Eye (tissue), 1 donor: ENCODE data around the gene UGCG.
"Not testable (repeated sequence)": the region's sequence is repeated elsewhere in the genome, so short reads cannot be mapped to it uniquely, and the experiment has no call there.

Experiments used
- DNase-seq: peaks from one replicate; pipeline ENCODE4 v3.0.0-alpha.2; 2015

The UGCG gene

DNA sequence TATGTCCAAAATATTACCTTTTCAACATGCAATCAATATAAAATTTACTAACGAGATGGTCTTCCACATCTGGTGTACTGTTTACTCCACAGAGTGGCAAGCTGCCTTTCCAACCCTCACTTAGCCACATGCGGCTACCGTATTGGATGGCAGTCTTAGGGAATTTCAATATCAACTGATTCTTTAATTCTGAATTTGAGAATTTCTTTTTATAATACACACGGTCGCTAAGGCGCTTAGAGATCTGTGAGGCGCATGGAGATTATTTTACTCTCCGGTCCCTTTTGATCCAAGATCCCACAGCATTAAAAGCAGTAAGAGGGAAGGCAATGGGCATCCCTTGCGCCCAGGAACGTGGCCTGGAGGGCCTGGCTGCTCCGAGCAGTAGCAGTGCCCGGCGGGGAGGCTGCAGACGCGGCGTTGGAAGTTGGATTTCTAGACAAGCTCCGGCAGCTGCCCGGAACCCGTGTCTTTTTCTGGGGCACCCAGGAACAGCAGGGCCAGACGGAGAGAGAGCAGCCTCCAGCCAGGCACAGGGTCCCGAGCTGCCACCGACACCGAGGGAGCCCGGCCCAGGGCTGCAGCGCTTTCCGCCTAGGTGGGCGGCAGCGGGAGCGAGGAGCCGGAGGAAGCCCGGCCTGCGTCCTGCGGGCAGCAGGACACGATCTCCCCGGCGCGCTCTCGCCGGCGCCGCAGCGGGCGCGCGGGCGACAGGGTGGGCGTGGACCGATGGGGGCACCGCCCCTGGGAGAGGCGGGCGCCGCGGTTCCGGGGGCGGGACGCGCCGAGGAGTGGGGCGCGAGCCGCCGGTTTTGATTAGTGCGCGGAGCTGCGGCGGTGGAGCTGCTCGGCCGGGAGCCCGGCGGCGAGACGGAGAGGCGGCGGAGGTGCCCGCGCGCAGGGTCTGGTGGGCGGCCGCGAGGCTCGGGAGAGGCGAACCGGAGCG lies at the start of gene UGCG:
TSS of gene UGCG (plus strand) at position 819 of the 946 bp plus-strand sequence. CDS start 402 bp downstream, outside the sequence.
- peak; percentile 96 for DNase-seq

DNA sequence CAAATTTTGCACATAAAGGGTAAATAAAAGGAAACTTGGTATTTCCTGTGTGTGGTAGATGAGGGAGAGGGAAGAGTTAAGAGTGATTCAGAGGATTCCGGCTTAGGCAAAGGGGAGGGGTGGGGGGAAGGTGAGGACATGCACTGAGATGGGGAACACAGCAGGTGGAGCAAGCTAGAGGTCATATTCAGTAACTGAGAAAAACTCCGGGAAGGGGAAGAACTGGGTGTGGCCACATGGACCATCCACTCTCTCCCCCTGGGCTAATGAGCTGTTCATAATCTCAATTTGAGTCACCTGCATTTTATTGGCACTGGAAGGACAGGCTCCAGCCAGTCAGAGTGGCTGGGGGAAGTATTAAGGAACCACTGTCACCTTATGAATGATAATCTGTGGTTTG lies 45.1 kb upstream of the UGCG start:
- no peak for DNase-seq

DNA sequence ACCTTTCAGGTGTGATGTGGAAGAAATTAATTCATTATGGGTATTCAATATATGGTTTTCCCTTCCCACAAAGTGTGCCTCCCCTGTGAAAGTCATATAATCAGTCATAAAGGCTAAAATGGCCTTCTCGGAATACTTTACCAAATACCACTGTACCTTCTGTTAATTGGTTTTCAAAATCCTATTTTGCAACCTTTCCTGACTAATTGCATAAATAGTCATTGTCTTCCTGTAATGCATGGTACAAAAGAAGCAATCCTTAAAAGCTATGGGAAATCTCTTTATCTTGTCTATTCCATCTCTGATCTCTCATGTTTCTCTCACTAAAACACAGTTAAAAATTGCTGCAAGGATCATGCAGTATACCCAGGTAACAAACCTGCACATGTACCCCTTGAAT lies 44.3 kb upstream of the UGCG start:
- no peak for DNase-seq

DNA sequence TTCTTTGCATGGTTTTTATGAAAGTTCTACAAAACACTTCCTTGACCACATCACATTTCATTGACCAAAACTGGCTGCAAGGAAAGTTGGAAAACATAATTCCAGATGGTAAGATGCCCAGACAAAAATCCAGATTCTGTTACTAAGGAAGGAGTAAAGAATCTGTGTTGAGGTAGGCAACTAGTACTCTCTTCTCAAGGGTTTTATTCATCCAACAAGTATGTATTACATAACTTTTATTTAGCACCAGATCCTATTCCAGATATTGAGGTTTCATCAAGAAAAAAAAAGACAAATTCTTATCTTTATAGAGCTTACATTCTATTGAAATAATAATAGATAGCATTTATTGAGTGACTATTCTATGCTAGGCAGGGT lies 43.2 kb upstream of the UGCG start:
- DNase-seq: no peak

DNA sequence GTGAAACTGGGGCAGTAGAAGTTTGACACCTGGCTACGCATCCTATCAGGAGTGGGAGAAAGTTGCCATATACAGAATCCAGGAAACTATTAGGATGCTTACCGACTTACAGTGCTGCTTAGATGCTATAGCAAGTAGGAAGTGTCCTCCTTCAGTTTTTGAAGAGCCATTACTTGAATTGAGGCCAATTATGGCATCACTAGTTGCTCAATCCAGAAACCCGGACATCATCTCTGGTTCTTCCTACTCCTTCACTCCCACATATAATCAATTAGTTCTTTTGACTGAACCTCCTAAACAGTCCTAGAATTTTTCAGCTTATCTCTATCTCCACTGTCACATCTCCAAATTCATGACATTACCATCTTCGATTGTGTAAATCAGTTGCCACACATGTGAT lies 41.8 kb upstream of the UGCG start:
- no peak for DNase-seq

DNA sequence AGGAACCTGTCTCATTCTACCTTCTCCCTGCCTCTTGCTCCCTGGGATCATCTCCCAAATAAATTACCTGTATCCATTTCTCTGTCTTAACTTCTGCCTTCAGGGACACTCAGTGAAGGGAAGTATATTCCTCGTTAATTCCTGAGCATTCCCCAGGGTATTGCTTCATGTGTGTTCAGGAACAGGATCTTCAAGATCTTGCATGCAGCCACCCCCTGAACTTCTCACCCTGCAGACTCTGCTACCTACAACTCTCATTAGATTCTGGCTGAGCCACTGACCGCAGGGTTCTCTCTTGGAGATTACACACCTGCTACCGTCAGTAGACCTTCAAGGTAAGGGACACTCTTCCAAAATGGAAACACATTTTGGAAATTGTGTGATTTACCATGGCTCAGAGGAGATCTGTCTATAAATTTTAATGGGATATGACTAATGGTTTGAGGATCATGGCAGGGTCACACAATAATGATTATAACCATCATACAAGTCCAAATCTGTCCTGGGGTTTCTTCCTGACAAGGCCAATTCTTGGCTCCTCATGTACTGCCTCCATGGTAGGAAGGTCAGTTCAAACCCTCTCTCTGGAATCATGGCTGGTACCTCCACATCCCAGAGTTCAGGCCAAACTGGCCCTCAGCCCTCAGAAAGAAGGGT lies 38.9 kb upstream of the UGCG start:
- no peak for DNase-seq

DNA sequence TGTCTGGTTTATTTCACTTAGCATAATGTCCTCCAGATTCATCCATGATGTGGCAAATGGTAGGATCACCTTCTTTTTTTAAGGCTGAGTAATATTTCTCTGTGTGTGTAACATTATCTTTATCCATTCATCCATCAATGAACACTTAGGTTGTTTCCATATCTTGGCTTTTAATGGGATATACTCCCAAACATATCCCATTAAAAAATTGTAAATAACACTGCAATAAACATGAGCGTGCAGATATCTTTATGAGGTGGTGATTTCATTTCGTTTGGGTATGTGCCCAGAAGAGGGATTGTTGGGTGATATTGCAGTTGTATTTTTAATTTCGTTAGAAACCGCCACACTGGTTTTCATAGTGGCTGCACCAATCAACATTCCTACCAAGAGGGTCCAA lies 36.2 kb upstream of the UGCG start:
- DNase-seq: no peak

DNA sequence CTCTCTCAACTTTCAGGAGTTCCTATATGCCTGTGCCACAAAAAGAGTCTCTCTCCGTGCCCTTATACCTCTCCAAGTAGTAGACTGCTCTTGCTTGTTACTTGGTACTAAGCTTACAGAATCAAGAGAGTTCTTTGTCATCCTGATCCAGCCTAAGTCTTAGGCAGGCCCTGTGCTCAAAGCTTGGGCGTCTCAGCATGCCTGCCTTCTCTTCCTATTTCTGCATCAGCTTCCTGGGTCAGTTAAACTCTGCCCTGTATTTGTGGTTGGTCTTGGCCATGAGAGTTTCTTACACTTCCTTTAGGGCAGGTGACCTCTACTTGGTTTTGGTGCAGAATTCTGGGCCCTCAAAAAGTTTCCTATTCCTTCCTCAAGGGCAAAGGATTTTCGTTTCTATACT lies 33.0 kb upstream of the UGCG start:
- no peak for DNase-seq

DNA sequence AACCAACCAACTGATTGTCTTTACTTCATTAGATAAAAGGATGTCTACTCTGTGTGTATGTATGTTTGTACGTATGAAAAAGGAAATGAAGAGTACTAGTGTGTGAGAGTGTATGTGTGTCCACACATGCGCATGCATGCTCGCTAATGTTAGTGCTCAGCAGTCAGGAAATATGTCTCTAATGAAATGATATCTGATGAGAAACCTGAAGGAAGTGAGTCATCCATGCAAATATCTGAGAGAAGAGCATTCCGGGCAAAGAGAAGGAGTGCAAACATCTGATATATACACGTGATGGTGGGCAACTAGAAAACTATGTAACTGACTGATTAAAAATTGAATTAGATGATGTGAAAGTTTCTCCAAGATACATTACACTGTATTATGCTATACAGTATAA lies 29.6 kb upstream of the UGCG start:
- DNase-seq: no peak

DNA sequence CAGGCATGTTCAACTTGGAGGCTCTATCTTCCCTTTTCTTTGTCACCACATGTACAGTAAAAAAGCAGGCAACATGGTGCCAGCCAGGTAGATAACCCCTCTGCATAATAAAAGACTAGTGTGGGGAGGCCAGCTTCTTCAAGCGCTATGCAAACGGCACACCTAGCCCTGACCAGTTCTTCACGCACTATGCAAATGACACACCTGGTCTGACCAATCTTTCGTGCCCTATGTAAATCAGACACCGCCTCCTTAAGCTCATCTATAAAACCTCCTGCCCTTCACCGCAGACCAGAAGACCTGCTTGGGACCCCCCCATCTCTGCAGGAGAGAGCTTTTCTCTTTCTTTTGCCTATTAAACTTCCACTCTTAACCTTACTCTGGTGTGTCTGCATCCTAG lies 28.1 kb upstream of the UGCG start:
- DNase-seq: no peak

DNA sequence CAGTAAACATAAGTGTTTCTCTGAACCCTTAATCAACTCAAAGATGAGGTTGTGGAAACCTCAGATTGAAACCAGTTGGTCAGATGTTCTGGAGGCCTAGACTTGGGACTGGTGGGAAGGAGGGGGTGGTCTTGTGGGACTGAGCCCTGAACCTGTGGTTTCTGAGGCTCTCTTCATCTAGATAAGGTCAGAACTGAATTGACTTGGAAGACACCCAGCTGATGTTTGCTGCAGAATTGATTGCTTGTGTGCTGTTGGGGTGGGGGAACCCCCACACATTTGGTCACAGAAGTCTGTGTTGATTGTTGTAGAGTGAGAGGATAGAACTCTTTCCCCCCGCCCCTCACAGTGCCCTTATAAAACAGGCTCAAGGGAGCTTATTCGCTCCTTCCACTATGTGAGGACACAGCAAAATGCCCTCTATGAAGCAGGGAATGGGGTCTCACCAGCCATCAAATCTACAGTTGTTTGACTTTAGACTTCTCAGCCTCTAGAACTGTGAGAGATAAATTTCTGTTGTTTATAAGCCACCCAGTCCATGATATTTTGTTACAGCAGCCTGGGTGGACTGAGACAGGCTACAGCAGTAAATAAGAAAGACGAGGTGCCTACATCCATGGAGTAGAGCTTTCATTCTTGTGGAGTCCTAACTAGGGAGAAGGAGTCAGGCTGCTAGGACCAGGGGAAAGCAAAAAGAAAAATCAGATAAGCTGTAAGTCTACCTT lies 25.7 kb upstream of the UGCG start:
- DNase-seq: no peak

DNA sequence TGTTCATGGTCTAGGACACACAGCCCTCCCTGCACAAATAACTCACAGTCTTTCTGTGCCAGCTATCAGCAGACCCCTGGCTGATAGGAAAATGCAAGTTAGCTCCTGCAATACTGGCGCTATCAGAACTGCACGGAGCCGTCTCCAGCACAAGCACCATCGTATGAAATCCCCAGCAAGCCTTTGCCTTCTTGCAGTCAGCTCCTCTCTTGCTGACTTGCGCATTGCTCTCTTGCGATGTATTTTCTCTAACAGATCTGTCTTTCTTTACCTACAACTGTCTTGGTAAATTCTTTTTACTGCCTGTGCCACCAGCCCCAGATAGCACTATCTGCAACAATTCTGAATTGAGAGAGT lies 25.1 kb upstream of the UGCG start:
- DNase-seq: no peak

DNA sequence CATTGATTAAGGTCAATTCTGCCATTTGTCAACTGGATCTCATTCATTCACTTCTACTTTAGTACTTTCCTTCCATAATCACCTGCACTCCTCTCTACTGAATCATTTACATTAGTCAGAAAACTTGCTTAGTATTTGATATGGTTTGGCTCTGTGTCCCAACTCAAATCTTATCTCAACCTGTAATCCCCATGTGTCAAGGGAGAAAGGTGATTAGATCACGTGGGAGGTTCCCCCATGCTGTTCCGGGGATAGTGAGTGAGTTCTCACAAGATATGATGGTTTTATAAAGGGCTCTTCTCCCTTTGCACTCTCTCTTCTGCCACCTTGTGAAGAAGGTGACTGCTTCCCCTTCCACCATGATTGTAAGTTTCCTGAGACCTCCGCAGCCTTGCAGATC lies 23.7 kb upstream of the UGCG start:
- no peak for DNase-seq

DNA sequence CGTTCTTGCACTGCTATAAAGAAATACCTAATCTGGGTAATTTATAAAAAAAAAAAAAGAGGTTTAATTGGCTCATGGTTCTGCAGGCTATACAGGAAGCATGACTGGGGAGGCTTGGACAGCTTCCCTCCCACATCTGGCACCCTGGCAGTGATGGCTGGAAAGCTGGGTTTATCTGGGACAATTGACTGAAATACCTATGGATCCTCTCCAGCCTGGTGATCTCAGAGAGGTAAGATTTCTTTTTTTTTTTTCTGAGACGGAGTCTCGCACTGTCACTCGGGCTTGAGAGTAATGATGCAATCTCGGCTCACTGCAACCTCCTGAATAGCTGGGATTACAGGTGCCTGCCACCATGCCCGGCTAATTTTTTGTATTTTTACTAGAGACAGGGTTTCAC lies 22.7 kb upstream of the UGCG start:
- DNase-seq: no peak

DNA sequence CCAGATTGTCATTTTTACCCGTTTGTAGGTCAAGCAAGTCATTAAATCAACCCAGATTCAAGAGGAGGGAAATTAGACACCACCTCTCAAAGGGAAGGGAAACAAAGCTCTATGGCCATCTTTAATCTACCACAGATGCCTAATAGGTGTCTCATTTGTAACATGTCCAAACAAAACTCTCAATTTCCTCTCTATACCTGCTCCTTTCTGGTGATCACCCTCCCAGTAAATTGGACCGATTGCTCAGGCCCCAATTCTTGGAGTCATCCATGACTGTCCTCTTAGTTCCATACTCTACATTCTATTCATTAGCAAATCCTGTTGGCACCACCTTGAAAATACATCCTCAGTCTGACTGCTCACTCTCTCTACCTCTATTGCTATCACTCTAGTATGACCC lies 22.1 kb upstream of the UGCG start:
- DNase-seq: no peak

DNA sequence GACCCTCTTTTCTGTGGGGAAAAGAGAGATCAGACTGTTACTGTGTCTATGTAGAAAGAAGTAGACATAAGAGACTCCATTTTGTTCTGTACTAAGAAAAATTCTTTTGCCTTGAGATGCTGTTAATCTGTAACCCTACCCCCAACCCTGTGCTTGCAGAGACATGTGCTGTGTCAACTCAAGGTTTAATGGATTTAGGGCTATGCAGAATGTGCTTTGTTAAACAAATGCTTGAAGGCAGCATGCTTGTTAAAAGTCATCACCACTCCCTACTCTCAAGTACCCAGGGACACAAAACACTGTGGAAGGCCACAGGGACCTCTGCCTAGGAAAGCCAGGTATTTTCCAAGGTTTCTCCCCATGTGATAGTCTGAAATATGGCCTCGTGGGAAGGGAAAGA lies 21.3 kb upstream of the UGCG start:
- DNase-seq: not testable (repeated sequence)

DNA sequence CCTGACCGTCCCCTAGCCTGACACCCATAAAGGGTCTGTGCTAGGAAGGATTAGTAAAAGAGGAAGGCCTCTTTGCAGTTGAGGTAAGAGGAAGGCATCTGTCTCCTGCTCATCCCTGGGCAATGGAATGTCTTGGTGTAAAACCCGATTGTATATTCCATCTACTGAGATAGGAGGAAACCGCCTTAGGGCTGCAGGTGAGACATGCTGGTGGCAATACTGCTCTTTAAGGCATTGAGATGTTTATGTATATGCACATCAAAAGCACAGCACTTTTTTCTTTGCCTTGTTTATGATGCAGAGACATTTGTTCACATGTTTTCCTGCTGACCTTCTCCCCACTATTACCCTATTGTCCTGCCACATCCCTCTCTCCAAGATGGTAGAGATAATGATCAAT lies 20.9 kb upstream of the UGCG start:
- DNase-seq: not testable (repeated sequence)

DNA sequence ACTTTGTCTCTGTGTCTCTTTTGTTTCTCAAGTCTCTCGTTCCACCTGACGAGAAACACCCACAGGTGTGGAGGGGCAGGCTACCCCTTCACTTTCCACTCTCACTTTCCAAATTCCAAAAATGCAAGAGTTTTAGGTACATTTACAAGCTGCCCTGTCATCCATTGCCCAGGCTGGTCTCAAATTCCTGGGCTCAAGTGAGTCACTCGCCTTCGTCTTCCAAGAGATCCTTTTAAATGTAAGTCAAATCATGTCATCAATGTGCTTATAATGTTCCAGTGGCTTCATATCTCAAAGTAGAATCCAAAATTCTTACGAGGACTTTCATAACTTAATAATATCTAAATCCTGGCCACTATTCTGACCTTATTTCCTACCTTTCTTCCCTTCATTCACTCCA lies 20.4 kb upstream of the UGCG start:
- no peak for DNase-seq

DNA sequence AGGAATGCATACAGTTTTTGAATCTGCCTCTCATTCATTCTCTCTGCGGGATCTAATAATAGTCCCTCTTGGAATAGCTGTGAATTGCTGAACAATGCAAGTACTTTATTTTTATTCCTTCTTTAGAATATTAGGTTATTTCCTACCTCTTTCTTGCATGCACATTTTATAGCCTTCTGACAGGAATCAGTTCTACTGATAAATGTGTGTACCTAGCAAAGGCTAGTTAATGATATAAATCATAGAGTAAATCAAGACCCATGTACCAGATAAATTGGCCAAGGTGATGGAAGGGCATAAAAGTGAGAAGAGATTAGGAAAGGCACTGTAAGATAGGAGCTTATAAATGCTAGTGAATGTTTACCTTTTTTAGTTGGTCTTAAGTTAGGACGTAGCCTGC lies 19.2 kb upstream of the UGCG start:
- DNase-seq: no peak

DNA sequence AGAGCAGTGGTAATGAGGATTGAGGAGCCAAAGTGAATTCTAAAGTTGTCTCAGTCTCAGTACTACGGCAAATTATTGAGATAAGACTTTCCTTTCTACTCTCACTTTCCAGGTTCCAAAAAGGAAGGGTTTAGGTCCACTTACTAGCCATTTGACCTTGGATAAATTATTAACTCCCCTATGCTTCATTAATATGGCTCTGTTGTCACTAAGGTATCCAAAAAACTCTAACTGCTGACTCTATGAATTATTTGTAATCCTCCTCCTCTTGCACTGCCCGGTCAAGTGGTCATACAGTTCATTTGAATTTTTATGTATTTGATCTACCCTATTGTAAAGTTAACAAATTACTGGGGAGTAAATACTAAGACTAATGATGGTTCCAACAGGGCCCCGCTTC lies 17.7 kb upstream of the UGCG start:
- no peak for DNase-seq

DNA sequence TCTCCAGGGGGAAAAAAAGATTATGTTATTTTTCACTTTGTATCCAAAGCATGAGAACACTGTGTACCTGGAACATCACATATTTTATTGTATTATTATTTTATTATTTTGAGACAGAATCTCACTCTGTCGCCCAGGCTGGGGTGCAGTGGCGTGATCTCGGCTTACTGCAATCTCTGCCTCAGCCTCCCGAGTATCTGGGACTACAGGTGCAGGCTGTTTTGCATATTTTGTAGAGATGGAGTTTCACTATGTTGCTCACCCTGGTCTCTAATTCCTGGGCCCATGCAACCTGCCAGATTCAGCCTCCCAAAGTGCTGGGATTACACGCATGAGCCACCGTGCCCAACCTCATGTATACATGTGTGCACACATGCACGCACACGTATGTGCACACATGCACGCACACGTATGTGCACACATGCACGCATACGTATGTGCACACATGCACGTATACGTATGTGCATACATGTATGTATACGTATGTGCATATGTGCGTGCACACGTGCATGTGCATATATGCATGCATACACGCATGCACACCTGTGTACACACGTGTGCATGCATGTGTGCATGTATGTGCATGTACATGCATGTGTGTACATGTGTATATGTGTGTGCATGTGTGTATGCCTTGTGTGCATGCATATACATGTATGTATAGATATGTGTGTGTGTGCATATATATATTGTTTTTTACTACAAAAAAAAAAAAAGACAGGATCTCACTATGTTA lies 9.5 kb upstream of the UGCG start:
- no peak for DNase-seq

DNA sequence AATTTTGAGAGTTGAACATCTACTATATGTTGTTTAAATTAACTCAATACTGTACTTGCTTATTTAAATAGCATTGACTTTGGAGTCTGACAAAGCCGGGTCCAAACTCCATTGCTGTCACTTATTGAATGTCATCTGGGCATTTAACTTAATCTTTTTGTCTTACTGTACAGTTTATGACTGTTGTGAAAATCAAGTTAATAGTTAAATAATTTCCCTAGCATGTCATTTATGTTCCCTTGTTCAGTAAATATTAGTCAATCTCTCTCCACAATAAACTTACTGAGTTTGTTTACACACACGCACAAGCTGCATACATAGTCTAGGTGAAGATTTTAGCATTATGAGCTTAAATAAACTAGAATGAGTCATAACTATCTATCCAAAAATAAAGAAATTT lies 6.3 kb upstream of the UGCG start:
- no peak for DNase-seq

DNA sequence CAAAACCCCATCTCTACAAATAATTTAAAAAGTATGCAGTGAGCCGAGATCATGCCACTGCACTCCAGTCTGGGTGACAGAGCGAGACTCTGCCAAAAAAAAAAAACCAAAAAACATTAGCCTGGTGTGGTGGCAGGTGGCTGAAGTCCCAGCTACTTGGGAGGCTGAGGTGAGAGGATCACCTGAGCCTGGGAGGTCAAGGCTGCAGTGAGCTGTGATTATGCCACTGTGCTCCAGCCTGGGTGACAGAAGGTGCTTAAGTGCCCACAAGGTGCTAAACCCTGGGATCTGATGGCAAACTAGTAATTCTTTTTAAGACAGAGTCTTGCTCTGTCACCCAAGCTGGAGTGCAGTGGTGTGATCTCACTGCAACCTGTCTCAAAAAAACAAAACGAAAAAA lies 5.7 kb upstream of the UGCG start:
- DNase-seq: not testable (repeated sequence)
